Activated T-cell treated with anti-CD3 and anti-CD28 coated beads for 48 hours (primary cell): ENCODE results near the gene ATP6V0E1.
"Not testable (repeated sequence)": the region's sequence is repeated elsewhere in the genome, so short reads cannot be mapped to it uniquely, and the experiment has no call there.

ENCODE experiments used
- DNase-seq: peaks from one replicate; pipeline ENCODE4 v3.0.0-alpha.2; 2020; ENCODE audit warnings: low read depth

Gene ATP6V0E1

GRCh38 chr5:173039188-173039587 lies 55.6 kb downstream of the ATP6V0E1 start:
- no peak for DNase-seq

- no peak for DNase-seq
Observed at GRCh38 chr5:173039964-173040363, 56.4 kb downstream of the ATP6V0E1 start.

GRCh38 chr5:173041881-173042762 lies 58.6 kb downstream of the ATP6V0E1 start:
- no peak for DNase-seq

- no peak for DNase-seq
Observed at GRCh38 chr5:173042763-173043107, 59.2 kb downstream of the ATP6V0E1 start.

GRCh38 chr5:173045474-173045873 lies 61.9 kb downstream of the ATP6V0E1 start:
- DNase-seq, result no peak

GRCh38 chr5:173047096-173047837 lies 63.7 kb downstream of the ATP6V0E1 start:
- DNase-seq, result not testable (repeated sequence)

- DNase-seq, result no peak
Observed at GRCh38 chr5:173047838-173048105, 64.2 kb downstream of the ATP6V0E1 start.

GRCh38 chr5:173050791-173051190 lies 67.2 kb downstream of the ATP6V0E1 start:
- no peak for DNase-seq

GRCh38 chr5:173051746-173052145 lies 68.2 kb downstream of the ATP6V0E1 start:
- no peak for DNase-seq

GRCh38 chr5:173053041-173053440 lies 69.5 kb downstream of the ATP6V0E1 start:
- no peak for DNase-seq

- no peak for DNase-seq
Observed at GRCh38 chr5:173055042-173055721, 71.6 kb downstream of the ATP6V0E1 start.

GRCh38 chr5:173055722-173055982 lies 72.1 kb downstream of the ATP6V0E1 start:
- no peak for DNase-seq

GRCh38 chr5:173055983-173056782 lies 72.6 kb downstream of the ATP6V0E1 start, which contains the start of gene CREBRF:
Gene CREBRF, plus strand, starts transcription at chr5:173056352. Its CDS starts 24,424 bp downstream, at chr5:173080776.
- DNase-seq, result peak; percentile 98

GRCh38 chr5:173056783-173057061 lies 73.2 kb downstream of the ATP6V0E1 start:
- no peak for DNase-seq

GRCh38 chr5:173057062-173057924 lies 73.7 kb downstream of the ATP6V0E1 start:
- DNase-seq, result peak; percentile 99

GRCh38 chr5:173062141-173062540 lies 78.6 kb downstream of the ATP6V0E1 start:
- DNase-seq, result no peak

- no peak for DNase-seq
Observed at GRCh38 chr5:173065155-173065554, 81.6 kb downstream of the ATP6V0E1 start.

GRCh38 chr5:173069671-173070070 lies 86.1 kb downstream of the ATP6V0E1 start:
- no peak for DNase-seq

GRCh38 chr5:173075137-173075843 lies 91.7 kb downstream of the ATP6V0E1 start:
- no peak for DNase-seq

- no peak for DNase-seq
Observed at GRCh38 chr5:173075970-173076369, 92.4 kb downstream of the ATP6V0E1 start.

GRCh38 chr5:173076471-173076870 lies 92.9 kb downstream of the ATP6V0E1 start:
- not testable (repeated sequence) for DNase-seq
